Activated CD8-positive, alpha-beta T cell treated with anti-CD3 and anti-CD28 coated beads, Interleukin-2, amount 10 ng/mL, durations not matched to agents 7 days and 5 days (primary cell): Measurements from ENCODE around the gene RANBP10. TPM values are rescaled to one million over a fixed set of nuclear protein-coding genes. Genes with fewer than 3 reads are reported as not detected.
"Not testable (repeated sequence)": the region's sequence is repeated elsewhere in the genome, so short reads cannot be mapped to it uniquely, and the experiment has no call there.

Experiments used
- ATAC-seq: fragments of 150-1000 bp; cut with Tn5 transposase; one replicate; pipeline ENCODE4 v1.10.0; 2021; ENCODE audit warnings: moderate library complexity
- CTCF ChIA-PET: fragments of 350-600 bp; sonication (Branson Sonifier 250); formaldehyde crosslinking; loops from one replicate; lab custom pipeline; 2021; ENCODE audit warnings: antibody characterized with exemption; lab: Charles Lee
- POLR2A ChIA-PET: fragments of 350-600 bp; sonication (Branson Sonifier 250); formaldehyde crosslinking; loops from one replicate; lab custom pipeline; 2021; ENCODE audit warnings: antibody characterized with exemption; lab: Charles Lee
- DNase-seq: peaks from one replicate; pipeline ENCODE4 v3.0.0-alpha.2; 2020
- H3K27ac Mint-ChIP-seq: one replicate; pipeline ENCODE4 v1.8.0; 2021; ENCODE audit warnings: mild to moderate bottlenecking, mixed read lengths
- H3K27me3 Mint-ChIP-seq: one replicate; pipeline ENCODE4 v1.8.0; 2021; ENCODE audit warnings: low read depth, mixed read lengths
- H3K36me3 Mint-ChIP-seq: one replicate; pipeline ENCODE4 v1.8.0; 2021; ENCODE audit warnings: low read depth, mixed read lengths
- H3K4me1 Mint-ChIP-seq: one replicate; pipeline ENCODE4 v1.8.0; 2021; ENCODE audit warnings: low read depth, mixed read lengths
- H3K4me3 Mint-ChIP-seq: one replicate; pipeline ENCODE4 v1.8.0; 2021; ENCODE audit warnings: mild to moderate bottlenecking, mixed read lengths
- H3K9me3 Mint-ChIP-seq: one replicate; pipeline ENCODE4 v1.8.0; 2022; ENCODE audit warnings: mixed read lengths; ENCODE audit not compliant: insufficient read depth
- total RNA-seq, 2 experiments: library from RNA; stranded (reverse); gene quantifications; one replicate each; pipeline ENCODE4 v1.2.3, GENCODE V29; 2021

The RANBP10 gene
- total RNA-seq, 2 experiments from 2014 or later = 25.9 to 30.5 TPM

GRCh38 chr16:67760206-67760955, 46.0 kb downstream of the RANBP10 start:
- H3K4me1 Mint-ChIP-seq = peaks cover 14% of the 10 kb centered on the region
- DNase-seq = no peak
- no peak for ATAC-seq
- no peak overlapping the region for H3K4me3 Mint-ChIP-seq
- H3K27me3 Mint-ChIP-seq = no peaks in the 10 kb centered on the region
- ChIA-PET POLR2A (interaction anchor here (0.5 to 0.9 kb wide), 2 partner anchors 41 to 138 kb away, joined by 3 read pairs; partner anchors contain the start of gene GFOD2), CTCF (interaction anchor here (0.7 to 1.6 kb wide), 4 partner anchors 10 to 152 kb away, joined by 3 to 7 read pairs (median 4); no protein-coding TSS in a partner anchor)
- H3K9me3 Mint-ChIP-seq = no peaks in the 10 kb centered on the region
- peak overlapping the region; percentile 34 for H3K27ac Mint-ChIP-seq
- peaks cover 6% of the 10 kb centered on the region for H3K36me3 Mint-ChIP-seq

- peak overlapping the region; percentile 52 for H3K27ac Mint-ChIP-seq
- no peak for ATAC-seq
- no peak overlapping the region for H3K4me3 Mint-ChIP-seq
- no peaks in the 10 kb centered on the region for H3K9me3 Mint-ChIP-seq
- ChIA-PET POLR2A (interaction anchor here (0.8 to 1.1 kb wide), 2 partner anchors 10 to 17 kb away, joined by 3 to 4 read pairs; no protein-coding TSS in a partner anchor), CTCF (no interaction called here)
- H3K4me1 Mint-ChIP-seq = peaks cover 14% of the 10 kb centered on the region
- no peaks in the 10 kb centered on the region for H3K27me3 Mint-ChIP-seq
- H3K36me3 Mint-ChIP-seq = peaks cover 6% of the 10 kb centered on the region
- no peak for DNase-seq
Measured at GRCh38 chr16:67758966-67759365, 47.4 kb downstream of the RANBP10 start.

GRCh38 chr16:67758006-67758405, 48.4 kb downstream of the RANBP10 start:
- no peaks in the 10 kb centered on the region for H3K27me3 Mint-ChIP-seq
- no peak overlapping the region for H3K4me3 Mint-ChIP-seq
- peaks cover 6% of the 10 kb centered on the region for H3K36me3 Mint-ChIP-seq
- no peak for ATAC-seq
- no peaks in the 10 kb centered on the region for H3K9me3 Mint-ChIP-seq
- ChIA-PET CTCF (interaction anchor here (0.9 kb wide), 1 partner anchor 59 kb away, joined by 3 read pairs; no protein-coding TSS in a partner anchor), POLR2A (interaction anchor here (1.1 kb wide), 1 partner anchor 18 kb away, joined by 3 read pairs; no protein-coding TSS in a partner anchor)
- peaks cover 14% of the 10 kb centered on the region for H3K4me1 Mint-ChIP-seq
- no peak for DNase-seq
- H3K27ac Mint-ChIP-seq = no peak overlapping the region

GRCh38 chr16:67752641-67753040, 53.7 kb downstream of the RANBP10 start:
- DNase-seq (no peak), ATAC-seq (no peak)
- Mint-ChIP-seq H3K9me3 (no peaks in the 10 kb centered on the region), H3K27me3 (no peaks in the 10 kb centered on the region), H3K4me3 (no peak overlapping the region), H3K4me1 (no peaks in the 10 kb centered on the region), H3K27ac (no peak overlapping the region), H3K36me3 (no peaks in the 10 kb centered on the region)
- ChIA-PET CTCF (interaction anchor here (1.1 kb wide), 1 partner anchor 64 kb away, joined by 4 read pairs; no protein-coding TSS in a partner anchor), POLR2A (no interaction called here)

GRCh38 chr16:67751331-67751730, 55.0 kb downstream of the RANBP10 start:
- H3K4me3 Mint-ChIP-seq, DNase-seq, H3K4me1 Mint-ChIP-seq, H3K36me3 Mint-ChIP-seq, H3K27me3 Mint-ChIP-seq, H3K9me3 Mint-ChIP-seq, ATAC-seq, POLR2A ChIA-PET, H3K27ac Mint-ChIP-seq: not testable (repeated sequence)
- CTCF ChIA-PET = interaction anchor here (0.6 to 1.1 kb wide), 2 partner anchors 65 to 560 kb away, joined by 3 to 4 read pairs; no protein-coding TSS in a partner anchor

GRCh38 chr16:67750466-67750865, 55.9 kb downstream of the RANBP10 start:
- Mint-ChIP-seq H3K4me3 (no peak overlapping the region), H3K27ac (no peak overlapping the region), H3K36me3 (peaks cover 2% of the 10 kb centered on the region), H3K4me1 (no peaks in the 10 kb centered on the region), H3K27me3 (no peaks in the 10 kb centered on the region), H3K9me3 (no peaks in the 10 kb centered on the region)
- ATAC-seq = no peak
- no peak for DNase-seq
- ChIA-PET CTCF (interaction anchor here (1.7 kb wide), 1 partner anchor 66 kb away, joined by 5 read pairs; no protein-coding TSS in a partner anchor), POLR2A (no interaction called here)

GRCh38 chr16:67749436-67750078, 56.8 kb downstream of the RANBP10 start:
- H3K36me3 Mint-ChIP-seq = peaks cover 2% of the 10 kb centered on the region
- ChIA-PET POLR2A (interaction anchor here (1.2 to 1.3 kb wide), 2 partner anchors 10 to 84 kb away, joined by 3 to 4 read pairs; no protein-coding TSS in a partner anchor), CTCF (interaction anchor here (1.7 kb wide), 1 partner anchor 67 kb away, joined by 5 read pairs; no protein-coding TSS in a partner anchor)
- H3K27ac Mint-ChIP-seq = no peak overlapping the region
- ATAC-seq (no peak), DNase-seq (no peak)
- no peaks in the 10 kb centered on the region for H3K9me3 Mint-ChIP-seq
- no peak overlapping the region for H3K4me3 Mint-ChIP-seq
- no peaks in the 10 kb centered on the region for H3K27me3 Mint-ChIP-seq
- H3K4me1 Mint-ChIP-seq = no peaks in the 10 kb centered on the region

GRCh38 chr16:67748834-67749233, 57.5 kb downstream of the RANBP10 start:
- no peak for DNase-seq
- POLR2A ChIA-PET = interaction anchor here (1.0 to 1.3 kb wide), 3 partner anchors 10 to 85 kb away, joined by 3 to 4 read pairs (median 3); partner anchors contain the start of gene GFOD2

GRCh38 chr16:67746846-67747245, 59.5 kb downstream of the RANBP10 start:
- Mint-ChIP-seq H3K36me3 (peaks cover 5% of the 10 kb centered on the region), H3K27me3 (no peaks in the 10 kb centered on the region), H3K4me1 (no peaks in the 10 kb centered on the region), H3K9me3 (no peaks in the 10 kb centered on the region), H3K4me3 (no peak overlapping the region), H3K27ac (no peak overlapping the region)
- POLR2A ChIA-PET = no interaction called here
- CTCF ChIA-PET = no interaction called here
- ATAC-seq (no peak), DNase-seq (no peak)

More at GRCh38 chr16:67748834-67749233, 57.5 kb downstream of the RANBP10 start:
- no peaks in the 10 kb centered on the region for H3K27me3 Mint-ChIP-seq
- peaks cover 2% of the 10 kb centered on the region for H3K36me3 Mint-ChIP-seq
- CTCF ChIA-PET = no interaction called here
- H3K4me3 Mint-ChIP-seq = no peak overlapping the region
- no peak for ATAC-seq
- H3K4me1 Mint-ChIP-seq = no peaks in the 10 kb centered on the region
- no peaks in the 10 kb centered on the region for H3K9me3 Mint-ChIP-seq
- peak overlapping the region; percentile 30 for H3K27ac Mint-ChIP-seq

GRCh38 chr16:67741118-67741517, 65.2 kb downstream of the RANBP10 start:
- ATAC-seq = no peak
- ChIA-PET POLR2A (no interaction called here), CTCF (interaction anchor here (0.9 kb wide), 1 partner anchor 75 kb away, joined by 5 read pairs; no protein-coding TSS in a partner anchor)
- H3K27ac Mint-ChIP-seq = no peak overlapping the region
- no peak for DNase-seq
- H3K27me3 Mint-ChIP-seq = no peaks in the 10 kb centered on the region
- H3K9me3 Mint-ChIP-seq = no peaks in the 10 kb centered on the region
- no peak overlapping the region for H3K4me3 Mint-ChIP-seq
- no peaks in the 10 kb centered on the region for H3K4me1 Mint-ChIP-seq
- peaks cover 6% of the 10 kb centered on the region for H3K36me3 Mint-ChIP-seq

- H3K4me3 Mint-ChIP-seq = no peak overlapping the region
- ChIA-PET CTCF (interaction anchor here (0.9 kb wide), 1 partner anchor 76 kb away, joined by 5 read pairs; no protein-coding TSS in a partner anchor), POLR2A (interaction anchor here (0.6 to 1.0 kb wide), 2 partner anchors 21 to 70 kb away, joined by 4 read pairs; no protein-coding TSS in a partner anchor)
- H3K9me3 Mint-ChIP-seq = no peaks in the 10 kb centered on the region
- no peaks in the 10 kb centered on the region for H3K27me3 Mint-ChIP-seq
- no peak for DNase-seq
- no peak for ATAC-seq
- H3K36me3 Mint-ChIP-seq = peaks cover 6% of the 10 kb centered on the region
- H3K27ac Mint-ChIP-seq = no peak overlapping the region
- H3K4me1 Mint-ChIP-seq = no peaks in the 10 kb centered on the region
Measured at GRCh38 chr16:67740391-67740790, 66.0 kb downstream of the RANBP10 start.
